Keratinocyte (primary cell): Measurements from ENCODE around the gene DGKI. TPM values are rescaled to one million over a fixed set of nuclear protein-coding genes. Genes with fewer than 3 reads are reported as not detected.

Experiments used
- DNase-seq: peaks from one replicate; pipeline ENCODE4 v3.0.0-alpha.2; 2011; ENCODE audit warnings: low read depth, missing footprints, low spot score
- FAIRE-seq: peaks from 2 replicates; lab custom pipeline; 2011; peaks lifted over from hg19 to GRCh38; lab: Jason Lieb, UNC
- H2AFZ ChIP-seq: 2 replicates; pipeline ENCODE4 v1.6.0; 2012; ENCODE audit warnings: low read length, control low read depth, inconsistent platforms; ENCODE audit not compliant: control insufficient read depth
- H3K27ac ChIP-seq: 2 replicates; pipeline ENCODE4 v1.5.1; 2011; ENCODE audit warnings: low read length; ENCODE audit not compliant: control insufficient read depth, insufficient read depth
- H3K27me3 ChIP-seq: 3 replicates; pipeline ENCODE4 v1.6.0; 2011; ENCODE audit warnings: low read length; ENCODE audit not compliant: control insufficient read depth, insufficient read depth; ENCODE audit errors: extremely low read depth
- H3K36me3 ChIP-seq, 2 experiments: 2 replicates in 1 of 2; 3 replicates in 1 of 2; pipeline ENCODE4 v1.5.1; 2011; ENCODE audit warnings: low read length in 2 of 2, mild to moderate bottlenecking in 1 of 2; ENCODE audit not compliant: control insufficient read depth in 2 of 2, insufficient read depth in 2 of 2; ENCODE audit errors: extremely low read depth in 1 of 2
- H3K4me1 ChIP-seq: 3 replicates; pipeline ENCODE4 v1.5.1; 2011; ENCODE audit warnings: low read length; ENCODE audit not compliant: control insufficient read depth, insufficient read depth; ENCODE audit errors: extremely low read depth
- H3K4me2 ChIP-seq: 3 replicates; pipeline ENCODE4 v1.6.0; 2011; ENCODE audit warnings: low read depth, low read length; ENCODE audit not compliant: control insufficient read depth, insufficient read depth; ENCODE audit errors: extremely low read depth
- H3K4me3 ChIP-seq, 3 experiments: fragments of 200-600 bp in 1 of 3; sonication (generic) in 1 of 3; 2 replicates in 2 of 3; 3 replicates in 1 of 3; pipeline ENCODE4 v1.5.1; 2011 to 2016; ENCODE audit warnings: low read length in 3 of 3, mild to moderate bottlenecking in 3 of 3, control low read depth in 2 of 3, inconsistent platforms in 1 of 3, low read depth in 1 of 3, mixed read lengths in 1 of 3, mixed run types in 1 of 3, moderate library complexity in 1 of 3; ENCODE audit not compliant: control insufficient read depth in 2 of 3, insufficient read depth in 2 of 3; ENCODE audit errors: extremely low read depth in 1 of 3
- H3K79me2 ChIP-seq: 2 replicates; pipeline ENCODE4 v1.6.0; 2012; ENCODE audit warnings: low read length; ENCODE audit not compliant: control insufficient read depth, insufficient read depth
- H3K9ac ChIP-seq: 3 replicates; pipeline ENCODE4 v1.6.0; 2011; ENCODE audit warnings: low read length; ENCODE audit not compliant: control insufficient read depth, insufficient read depth; ENCODE audit errors: extremely low read depth
- H3K9me1 ChIP-seq: 3 replicates; pipeline ENCODE4 v1.6.0; 2011; ENCODE audit warnings: low read length; ENCODE audit not compliant: control insufficient read depth, insufficient read depth; ENCODE audit errors: extremely low read depth
- H3K9me3 ChIP-seq: 2 replicates; pipeline ENCODE4 v1.5.1; 2012; ENCODE audit warnings: low read depth, low read length; ENCODE audit not compliant: control insufficient read depth
- H4K20me1 ChIP-seq: 3 replicates; pipeline ENCODE4 v1.6.0; 2011; ENCODE audit warnings: low read length; ENCODE audit not compliant: control insufficient read depth, insufficient read depth; ENCODE audit errors: extremely low read depth
- EZH2 ChIP-seq: IDR thresholded peaks from one replicate; pipeline ENCODE4 v1.6.1; 2012; ENCODE audit warnings: inconsistent platforms, mild to moderate bottlenecking, low read length, moderate library complexity
- dilution Hi-C: fragments of 300-500 bp; cut with MboI; formaldehyde crosslinking; loops from one replicate; pipeline ENCODE4 v1.7.0; 2020; ENCODE audit warnings: low sequenced_read_pairs; ENCODE audit not compliant: extremely low pct_ligation_motif_present
- polyA plus RNA-seq, 5 experiments: library from polyadenylated mRNA; depleted of rRNA in 3 of 5; stranded (reverse) in 3 of 5; stranded (forward) in 1 of 5; unstranded in 1 of 5; fragments of >200 nt; gene quantifications; 1 replicate in 1 of 5; 2 replicates in 3 of 5; 3 replicates in 1 of 5; pipeline versions ENCODE4 v1.2.1 to v1.2.3, GENCODE V29; 2011 to 2012; ENCODE audit warnings: missing spikeins in 2 of 5, low read depth in 1 of 5, low replicate concordance in 1 of 5
- TF ChIP-seq, protein P1 (sequence below), 3 experiments: IDR thresholded peaks in 1 of 3; conservative IDR thresholded peaks in 1 of 3; optimal IDR thresholded peaks in 1 of 3; 2 replicates in 2 of 3; 3 replicates in 1 of 3; pipeline versions ENCODE3 to v1.5.1; 2011; ENCODE audit warnings: low read length in 3 of 3, mild to moderate bottlenecking in 3 of 3, moderate library complexity in 2 of 3, control low read depth in 1 of 3, inconsistent platforms in 1 of 3; ENCODE audit not compliant: insufficient read depth in 2 of 3; ENCODE audit errors: extremely low read depth in 1 of 3

The DGKI gene
- polyA plus RNA-seq, 1 donor (not counting 4 experiments of a cell fraction or from before 2014, with no cell fraction given), result 0.14 TPM

DNA sequence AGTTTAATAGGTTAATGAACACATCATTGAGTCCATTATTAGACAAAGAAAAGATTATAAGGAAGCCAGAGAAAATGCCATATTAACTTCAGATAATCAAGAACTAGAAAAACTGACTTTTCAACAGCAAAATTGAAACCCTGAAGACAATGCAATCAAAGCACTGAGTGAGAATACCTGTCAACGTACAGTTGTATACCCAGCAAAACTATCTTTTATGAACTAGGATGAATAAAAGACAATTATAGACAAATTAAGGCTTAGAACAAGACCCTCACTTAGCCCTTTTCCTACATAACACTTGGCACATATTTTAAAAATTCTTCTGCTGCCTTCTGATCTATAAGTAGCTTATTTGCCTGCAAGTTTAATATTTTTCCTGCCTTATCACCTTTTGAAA, 19.0 kb upstream of the DGKI start:
- Histone ChIP-seq H3K27me3 (no peaks in the 10 kb centered on the region), H3K36me3 (peaks cover 1 to 6% of the 10 kb centered on the region in 2 experiments), H4K20me1 (no peaks in the 10 kb centered on the region), H3K79me2 (no peaks in the 10 kb centered on the region), H3K4me2 (no peak overlapping the region), H3K4me3 (no peak overlapping the region), H2AFZ (no peak overlapping the region), H3K4me1 (no peaks in the 10 kb centered on the region), H3K9me1 (no peaks in the 10 kb centered on the region), H3K27ac (no peak overlapping the region), H3K9me3 (no peaks in the 10 kb centered on the region), H3K9ac (no peak overlapping the region)
- DNase-seq (no peak), FAIRE-seq (no peak)
- TF ChIP-seq EZH2, result no peak
- TF ChIP-seq, protein P1, sequence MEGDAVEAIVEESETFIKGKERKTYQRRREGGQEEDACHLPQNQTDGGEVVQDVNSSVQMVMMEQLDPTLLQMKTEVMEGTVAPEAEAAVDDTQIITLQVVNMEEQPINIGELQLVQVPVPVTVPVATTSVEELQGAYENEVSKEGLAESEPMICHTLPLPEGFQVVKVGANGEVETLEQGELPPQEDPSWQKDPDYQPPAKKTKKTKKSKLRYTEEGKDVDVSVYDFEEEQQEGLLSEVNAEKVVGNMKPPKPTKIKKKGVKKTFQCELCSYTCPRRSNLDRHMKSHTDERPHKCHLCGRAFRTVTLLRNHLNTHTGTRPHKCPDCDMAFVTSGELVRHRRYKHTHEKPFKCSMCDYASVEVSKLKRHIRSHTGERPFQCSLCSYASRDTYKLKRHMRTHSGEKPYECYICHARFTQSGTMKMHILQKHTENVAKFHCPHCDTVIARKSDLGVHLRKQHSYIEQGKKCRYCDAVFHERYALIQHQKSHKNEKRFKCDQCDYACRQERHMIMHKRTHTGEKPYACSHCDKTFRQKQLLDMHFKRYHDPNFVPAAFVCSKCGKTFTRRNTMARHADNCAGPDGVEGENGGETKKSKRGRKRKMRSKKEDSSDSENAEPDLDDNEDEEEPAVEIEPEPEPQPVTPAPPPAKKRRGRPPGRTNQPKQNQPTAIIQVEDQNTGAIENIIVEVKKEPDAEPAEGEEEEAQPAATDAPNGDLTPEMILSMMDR (optimal IDR thresholded peaks at IDR 0.05 in 1 of 3, IDR thresholded peaks at IDR 0.05 in 1 of 3, conservative IDR thresholded peaks at IDR 0.05 in 1 of 3; ENCODE audit: extremely low read depth in 1 of 3, insufficient read depth in 2 of 3, low read length in 3 of 3), result no peak
- dilution Hi-C loops, result no loop called here

DNA sequence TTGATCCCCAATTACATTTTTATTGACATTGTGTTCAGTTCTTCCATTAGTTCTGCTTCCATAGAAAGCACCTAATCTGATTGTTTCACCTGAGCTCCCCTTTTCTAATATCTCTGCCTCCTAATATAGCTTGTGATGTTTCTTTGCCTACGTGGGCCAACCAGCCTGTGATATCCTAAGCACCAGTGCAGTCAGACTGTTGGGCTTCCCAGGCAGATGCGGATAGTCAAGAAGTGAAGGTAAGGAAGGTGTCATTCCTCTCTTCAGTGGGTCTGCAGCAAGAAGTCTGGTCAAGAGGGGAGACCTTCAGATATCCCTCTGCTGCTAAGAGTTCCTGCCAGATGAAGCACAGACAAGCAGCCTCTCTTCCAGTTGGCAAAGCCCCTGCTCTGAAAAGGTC, 16.2 kb upstream of the DGKI start:
- DNase-seq (no peak), FAIRE-seq (no peak)
- H4K20me1 ChIP-seq, result no peaks in the 10 kb centered on the region
- H2AFZ ChIP-seq, result no peak overlapping the region
- TF ChIP-seq EZH2, result no peak
- TF ChIP-seq, protein P1 (optimal IDR thresholded peaks at IDR 0.05 in 1 of 3, IDR thresholded peaks at IDR 0.05 in 1 of 3, conservative IDR thresholded peaks at IDR 0.05 in 1 of 3; ENCODE audit: extremely low read depth in 1 of 3, insufficient read depth in 2 of 3, low read length in 3 of 3), result no peak
- no peak overlapping the region for H3K4me2 ChIP-seq
- dilution Hi-C loops, result no loop called here
- H3K27me3 ChIP-seq, result no peaks in the 10 kb centered on the region
- H3K4me1 ChIP-seq, result no peaks in the 10 kb centered on the region
- no peaks in the 10 kb centered on the region for H3K9me1 ChIP-seq
- no peaks in the 10 kb centered on the region for H3K9me3 ChIP-seq
- H3K4me3 ChIP-seq, result no peak overlapping the region
- no peak overlapping the region for H3K27ac ChIP-seq
- H3K36me3 ChIP-seq, result peaks cover 1 to 6% of the 10 kb centered on the region in 2 experiments
- H3K79me2 ChIP-seq, result no peaks in the 10 kb centered on the region
- no peak overlapping the region for H3K9ac ChIP-seq
